Keratinocyte (primary cell): ENCODE results near the gene SPAG5.

Experiments
- CTCF ChIP-seq, 3 experiments: IDR thresholded peaks in 1 of 3; conservative IDR thresholded peaks in 1 of 3; optimal IDR thresholded peaks in 1 of 3; 2 replicates in 2 of 3; 3 replicates in 1 of 3; pipeline versions ENCODE3 to v1.5.1; 2011; ENCODE audit warnings: low read length in 3 of 3, mild to moderate bottlenecking in 3 of 3, moderate library complexity in 2 of 3, control low read depth in 1 of 3, inconsistent platforms in 1 of 3; ENCODE audit not compliant: insufficient read depth in 2 of 3; ENCODE audit errors: extremely low read depth in 1 of 3
- EZH2 ChIP-seq: IDR thresholded peaks from one replicate; pipeline ENCODE4 v1.6.1; 2012; ENCODE audit warnings: inconsistent platforms, mild to moderate bottlenecking, low read length, moderate library complexity

DNA sequence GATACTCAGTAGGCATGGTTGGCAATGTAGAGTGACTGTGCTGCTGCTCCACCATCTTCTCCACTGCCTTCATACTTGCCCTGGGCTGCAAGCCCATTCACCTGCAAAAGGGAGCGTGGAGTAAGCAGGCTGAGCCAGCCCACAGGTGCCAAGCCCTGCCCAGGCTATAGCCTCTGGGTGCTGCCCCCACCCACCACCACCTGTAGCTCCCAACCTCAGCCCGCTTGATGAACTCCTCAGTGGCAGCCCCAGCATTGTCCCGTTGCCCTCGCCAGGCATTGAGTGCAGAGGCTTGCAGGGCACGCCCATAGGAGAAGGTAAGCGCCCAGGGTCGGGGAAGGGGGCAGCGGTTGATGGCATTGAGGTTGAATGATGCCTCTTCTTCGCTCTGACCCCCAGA lies 25.3 kb downstream of the SPAG5 start:
- TF ChIP-seq CTCF (optimal IDR thresholded peaks at IDR 0.05 in 1 of 3, IDR thresholded peaks at IDR 0.05 in 1 of 3, conservative IDR thresholded peaks at IDR 0.05 in 1 of 3; ENCODE audit: extremely low read depth in 1 of 3, insufficient read depth in 2 of 3, low read length in 3 of 3): no peak
- TF ChIP-seq EZH2: no peak
